DMS153 treated with DMSO at 0.1 percent for 48 hours (cell line): ENCODE measurements around the gene DHRS3.

Experiments used
- DNase-seq: peaks from one replicate; lab custom pipeline; 2025; ENCODE audit not compliant: unreplicated experiment; lab: John Stamatoyannopoulos, UW

Gene DHRS3

GRCh38 chr1:12640237-12640957 is 22.4 kb upstream of the DHRS3 start:
- DNase-seq: no peak

GRCh38 chr1:12637693-12638092 is 19.7 kb upstream of the DHRS3 start:
- no peak for DNase-seq

- DNase-seq: no peak
Observed at GRCh38 chr1:12636098-12636950, 18.3 kb upstream of the DHRS3 start.

- no peak for DNase-seq
Observed at GRCh38 chr1:12634696-12635202, 16.7 kb upstream of the DHRS3 start.

GRCh38 chr1:12634156-12634555 is 16.1 kb upstream of the DHRS3 start:
- no peak for DNase-seq

GRCh38 chr1:12631571-12631970 is 13.6 kb upstream of the DHRS3 start:
- DNase-seq: no peak

- DNase-seq: no peak
Observed at GRCh38 chr1:12630946-12631530, 13.0 kb upstream of the DHRS3 start.

- no peak for DNase-seq
Observed at GRCh38 chr1:12629985-12630760, 12.2 kb upstream of the DHRS3 start.

GRCh38 chr1:12629511-12629956 is 11.5 kb upstream of the DHRS3 start:
- DNase-seq: no peak

- DNase-seq: no peak
Observed at GRCh38 chr1:12627296-12627695, 9.3 kb upstream of the DHRS3 start.

GRCh38 chr1:12626888-12627287 is 8.9 kb upstream of the DHRS3 start:
- no peak for DNase-seq

- no peak for DNase-seq
Observed at GRCh38 chr1:12625276-12625675, 7.3 kb upstream of the DHRS3 start.

GRCh38 chr1:12622506-12622905 is 4.5 kb upstream of the DHRS3 start:
- no peak for DNase-seq

GRCh38 chr1:12621346-12622335 is 3.6 kb upstream of the DHRS3 start:
- DNase-seq: no peak

GRCh38 chr1:12620931-12621330 is 2.9 kb upstream of the DHRS3 start:
- no peak for DNase-seq

GRCh38 chr1:12620488-12620865 is 2.5 kb upstream of the DHRS3 start:
- DNase-seq: no peak

- peak; percentile 79 for DNase-seq
Observed at GRCh38 chr1:12619792-12620487, 1.9 kb upstream of the DHRS3 start.

- DNase-seq: no peak
Observed at GRCh38 chr1:12618965-12619791, 1.2 kb upstream of the DHRS3 start.

GRCh38 chr1:12618661-12618964 is 603 bp upstream of the DHRS3 start:
- DNase-seq: no peak
